ENCODE measurements around the gene SLC25A6. TPM values are rescaled to one million over a fixed set of nuclear protein-coding genes. Genes with fewer than 3 reads are reported as not detected.
"Not testable (repeated sequence)": the region's sequence is repeated elsewhere in the genome, so short reads cannot be mapped to it uniquely, and the experiment has no call there.

SLC25A6 gene
- polyA plus RNA-seq, 2 of the 4 experiments (the other 2 are of a cell fraction): 291 to 448 TPM

DNA sequence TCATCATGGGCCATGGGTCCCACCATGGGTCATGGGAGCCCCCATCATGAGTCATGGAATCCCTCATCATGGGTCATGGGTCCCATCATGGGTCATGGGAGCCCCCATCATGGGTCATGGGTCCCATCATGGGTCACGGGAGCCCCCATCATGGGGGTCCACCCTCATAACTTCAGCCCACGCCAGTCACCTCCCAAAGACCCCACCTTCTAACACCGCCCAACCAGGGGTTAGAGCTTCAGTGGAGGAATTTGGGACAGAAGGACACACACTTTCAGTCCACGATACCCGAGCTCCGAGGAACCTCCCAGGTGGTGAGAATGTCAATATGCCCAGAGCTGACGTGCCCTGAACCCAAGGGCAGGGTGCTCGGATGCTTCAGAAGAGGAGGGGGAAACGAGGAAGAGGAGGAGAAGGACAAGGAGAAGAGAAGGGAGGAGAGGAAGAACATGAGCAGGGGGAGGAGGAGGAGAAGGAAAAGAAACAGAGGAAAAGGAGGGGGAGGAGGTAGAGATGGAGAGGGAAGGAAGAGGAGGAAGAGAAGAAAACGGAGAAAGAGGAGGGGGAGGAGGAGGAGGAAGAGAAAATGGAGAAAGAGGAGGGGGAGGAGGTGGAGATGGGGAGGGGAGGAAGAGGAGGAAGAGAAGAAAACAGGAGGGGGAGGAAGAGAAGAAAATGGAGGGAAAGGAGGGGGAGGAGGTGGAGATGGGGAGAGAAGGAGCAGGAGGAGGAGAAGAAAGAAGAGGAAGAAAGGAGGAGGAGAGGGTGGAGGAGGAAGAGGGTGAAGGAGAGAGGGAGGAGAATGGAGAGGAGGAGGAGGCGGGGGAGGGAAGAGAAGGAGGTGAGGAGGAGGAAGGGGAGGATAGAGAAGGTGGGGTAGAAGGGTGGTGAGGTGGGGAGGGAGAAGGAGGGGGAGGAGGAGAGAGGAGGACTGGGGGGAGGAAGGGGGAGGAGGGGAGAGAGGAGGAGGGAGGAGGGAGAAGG lies 37.6 kb downstream of the SLC25A6 start:
- Histone ChIP-seq H3K4me1 (no peaks in the 10 kb centered on the region), H3K4me2 (no peak overlapping the region), H3K9me3 (no peaks in the 10 kb centered on the region; the same call in 2 of the 3 replicates), H3K4me3 (no peak overlapping the region), H3K27ac (no peak overlapping the region)
- ATAC-seq (0 out of 6 replicates have a peak, but pooled peaks of 1 of the 2 experiments have one; percentile 8), FAIRE-seq (no peak), DNase-seq (ENCODE audit: low read depth in 1 of 2, low spot score in 1 of 2) (no peak)
- no peak for TF ChIP-seq ZFP36 (IDR thresholded peaks at IDR 0.05; ENCODE audit: borderline replicate concordance, partially characterized antibody)
- TF ChIP-seq CBX2 (IDR thresholded peaks at IDR 0.05; ENCODE audit: borderline replicate concordance, low read depth): no peak
- no peak for TF ChIP-seq ESRRA (IDR thresholded peaks at IDR 0.05; ENCODE audit: borderline replicate concordance, low read length)
- no peak for TF ChIP-seq ZNF302 (CRISPR knock-in tag; IDR thresholded peaks at IDR 0.05)
- TF ChIP-seq, protein P1, sequence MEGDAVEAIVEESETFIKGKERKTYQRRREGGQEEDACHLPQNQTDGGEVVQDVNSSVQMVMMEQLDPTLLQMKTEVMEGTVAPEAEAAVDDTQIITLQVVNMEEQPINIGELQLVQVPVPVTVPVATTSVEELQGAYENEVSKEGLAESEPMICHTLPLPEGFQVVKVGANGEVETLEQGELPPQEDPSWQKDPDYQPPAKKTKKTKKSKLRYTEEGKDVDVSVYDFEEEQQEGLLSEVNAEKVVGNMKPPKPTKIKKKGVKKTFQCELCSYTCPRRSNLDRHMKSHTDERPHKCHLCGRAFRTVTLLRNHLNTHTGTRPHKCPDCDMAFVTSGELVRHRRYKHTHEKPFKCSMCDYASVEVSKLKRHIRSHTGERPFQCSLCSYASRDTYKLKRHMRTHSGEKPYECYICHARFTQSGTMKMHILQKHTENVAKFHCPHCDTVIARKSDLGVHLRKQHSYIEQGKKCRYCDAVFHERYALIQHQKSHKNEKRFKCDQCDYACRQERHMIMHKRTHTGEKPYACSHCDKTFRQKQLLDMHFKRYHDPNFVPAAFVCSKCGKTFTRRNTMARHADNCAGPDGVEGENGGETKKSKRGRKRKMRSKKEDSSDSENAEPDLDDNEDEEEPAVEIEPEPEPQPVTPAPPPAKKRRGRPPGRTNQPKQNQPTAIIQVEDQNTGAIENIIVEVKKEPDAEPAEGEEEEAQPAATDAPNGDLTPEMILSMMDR (IDR thresholded peaks at IDR 0.05): no peak
- CTCF ChIA-PET: no interaction called here
- POLR2A ChIA-PET: no interaction called here
- 47% methylated on average over 11 of the region's 11 CpGs for WGBS (ENCODE audit: missing lambda C conversion rate)

DNA sequence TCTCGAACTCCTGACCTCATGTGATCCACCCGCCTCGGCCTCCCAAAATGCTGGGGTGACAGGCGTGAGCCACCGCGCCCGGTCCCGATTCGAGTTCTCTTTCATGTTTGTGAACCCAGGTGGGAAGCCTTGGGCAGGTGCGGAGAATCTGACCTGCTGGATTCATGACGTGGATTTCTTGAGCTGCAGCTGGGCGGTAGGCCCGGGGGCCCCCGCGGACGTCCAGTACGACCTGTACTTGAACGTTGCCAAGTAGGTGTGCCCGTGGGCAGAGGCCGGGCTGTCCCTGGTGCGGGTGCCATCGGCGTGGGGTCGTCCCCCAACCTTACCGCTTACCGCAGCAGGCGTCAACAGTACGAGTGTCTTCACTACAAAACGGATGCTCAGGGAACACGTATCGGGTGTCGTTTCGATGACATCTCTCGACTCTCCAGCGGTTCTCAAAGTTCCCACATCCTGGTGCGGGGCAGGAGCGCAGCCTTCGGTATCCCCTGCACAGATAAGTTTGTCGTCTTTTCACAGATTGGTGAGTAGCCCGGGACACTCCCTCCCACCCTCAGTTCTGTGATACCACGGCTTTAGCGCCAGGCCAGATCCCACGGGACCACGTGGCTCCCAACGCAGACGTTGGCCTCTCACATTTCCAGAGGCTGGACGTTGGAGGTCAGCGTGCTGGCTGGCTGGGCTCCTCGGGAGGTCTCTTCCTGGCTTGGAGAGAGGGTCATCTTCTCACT lies 39.8 kb downstream of the SLC25A6 start:
- CTCF ChIA-PET: no interaction called here
- FAIRE-seq (no peak), ATAC-seq (no peak), DNase-seq (ENCODE audit: low read depth in 1 of 2, low spot score in 1 of 2) (no peak)
- 86% methylated on average over 47 of the region's 49 CpGs for WGBS (ENCODE audit: missing lambda C conversion rate)
- Histone ChIP-seq H3K27ac (no peak overlapping the region), H3K9me3 (no peaks in the 10 kb centered on the region; the same call in 2 of the 3 replicates), H3K4me3 (no peak overlapping the region), H3K4me1 (no peaks in the 10 kb centered on the region), H3K4me2 (no peak overlapping the region)
- TF ChIP-seq JUNB (IDR thresholded peaks at IDR 0.05) (no peak), EHMT2 (IDR thresholded peaks at IDR 0.05; ENCODE audit: low read depth) (no peak), TP53 (CRISPR knock-in tag; IDR thresholded peaks at IDR 0.05) (no peak), MAZ (IDR thresholded peaks at IDR 0.05; ENCODE audit: borderline replicate concordance, low read depth, low read length) (no peak), EP300 (IDR thresholded peaks at IDR 0.05) (no peak), CBX2 (IDR thresholded peaks at IDR 0.05; ENCODE audit: borderline replicate concordance, low read depth) (no peak), EHF (CRISPR knock-in tag; IDR thresholded peaks at IDR 0.05) (no peak), NPAS2 (CRISPR knock-in tag; IDR thresholded peaks at IDR 0.05; ENCODE audit: borderline replicate concordance) (no peak), FOXS1 (CRISPR knock-in tag; IDR thresholded peaks at IDR 0.05) (no peak), ZC3H11A (IDR thresholded peaks at IDR 0.05) (no peak), POLR2A (IDR thresholded peaks at IDR 0.05; ENCODE audit: low read length) (no peak), JUN (IDR thresholded peaks at IDR 0.05) (no peak), HEYL (CRISPR knock-in tag; IDR thresholded peaks at IDR 0.05) (no peak)
- TF ChIP-seq, protein P2, sequence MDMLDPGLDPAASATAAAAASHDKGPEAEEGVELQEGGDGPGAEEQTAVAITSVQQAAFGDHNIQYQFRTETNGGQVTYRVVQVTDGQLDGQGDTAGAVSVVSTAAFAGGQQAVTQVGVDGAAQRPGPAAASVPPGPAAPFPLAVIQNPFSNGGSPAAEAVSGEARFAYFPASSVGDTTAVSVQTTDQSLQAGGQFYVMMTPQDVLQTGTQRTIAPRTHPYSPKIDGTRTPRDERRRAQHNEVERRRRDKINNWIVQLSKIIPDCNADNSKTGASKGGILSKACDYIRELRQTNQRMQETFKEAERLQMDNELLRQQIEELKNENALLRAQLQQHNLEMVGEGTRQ (IDR thresholded peaks at IDR 0.05): no peak
- TF ChIP-seq, protein P3, sequence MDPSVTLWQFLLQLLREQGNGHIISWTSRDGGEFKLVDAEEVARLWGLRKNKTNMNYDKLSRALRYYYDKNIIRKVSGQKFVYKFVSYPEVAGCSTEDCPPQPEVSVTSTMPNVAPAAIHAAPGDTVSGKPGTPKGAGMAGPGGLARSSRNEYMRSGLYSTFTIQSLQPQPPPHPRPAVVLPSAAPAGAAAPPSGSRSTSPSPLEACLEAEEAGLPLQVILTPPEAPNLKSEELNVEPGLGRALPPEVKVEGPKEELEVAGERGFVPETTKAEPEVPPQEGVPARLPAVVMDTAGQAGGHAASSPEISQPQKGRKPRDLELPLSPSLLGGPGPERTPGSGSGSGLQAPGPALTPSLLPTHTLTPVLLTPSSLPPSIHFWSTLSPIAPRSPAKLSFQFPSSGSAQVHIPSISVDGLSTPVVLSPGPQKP (IDR thresholded peaks at IDR 0.05; ENCODE audit: low read depth, low read length): no peak
- TF ChIP-seq, protein P4, sequence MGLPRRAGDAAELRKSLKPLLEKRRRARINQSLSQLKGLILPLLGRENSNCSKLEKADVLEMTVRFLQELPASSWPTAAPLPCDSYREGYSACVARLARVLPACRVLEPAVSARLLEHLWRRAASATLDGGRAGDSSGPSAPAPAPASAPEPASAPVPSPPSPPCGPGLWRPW (IDR thresholded peaks at IDR 0.05): no peak
- TF ChIP-seq, protein P1 (IDR thresholded peaks at IDR 0.05): no peak
- TF ChIP-seq, protein P5, sequence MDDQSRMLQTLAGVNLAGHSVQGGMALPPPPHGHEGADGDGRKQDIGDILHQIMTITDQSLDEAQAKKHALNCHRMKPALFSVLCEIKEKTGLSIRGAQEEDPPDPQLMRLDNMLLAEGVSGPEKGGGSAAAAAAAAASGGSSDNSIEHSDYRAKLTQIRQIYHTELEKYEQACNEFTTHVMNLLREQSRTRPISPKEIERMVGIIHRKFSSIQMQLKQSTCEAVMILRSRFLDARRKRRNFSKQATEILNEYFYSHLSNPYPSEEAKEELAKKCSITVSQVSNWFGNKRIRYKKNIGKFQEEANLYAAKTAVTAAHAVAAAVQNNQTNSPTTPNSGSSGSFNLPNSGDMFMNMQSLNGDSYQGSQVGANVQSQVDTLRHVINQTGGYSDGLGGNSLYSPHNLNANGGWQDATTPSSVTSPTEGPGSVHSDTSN (IDR thresholded peaks at IDR 0.05): no peak
- POLR2A ChIA-PET: no interaction called here

DNA sequence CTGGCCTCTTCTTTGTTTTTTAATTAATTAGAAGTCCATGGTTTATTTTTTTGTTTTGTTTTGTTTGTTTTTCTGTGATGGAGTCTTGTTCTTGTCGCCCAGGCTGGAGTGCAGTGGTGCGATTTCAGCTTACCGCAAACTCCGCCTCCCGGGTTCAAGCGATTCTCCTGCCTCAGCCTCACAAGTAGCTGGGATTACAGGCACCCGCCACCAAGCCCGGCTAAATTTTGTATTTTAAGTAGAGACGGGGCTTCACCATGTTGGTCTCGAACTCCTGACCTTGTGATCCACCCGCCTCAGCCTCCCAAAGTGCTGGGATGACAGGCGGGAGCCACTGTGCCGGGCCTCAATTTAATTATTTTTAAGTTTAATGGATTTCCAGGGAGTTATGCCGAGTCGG lies 42.3 kb downstream of the SLC25A6 start:
- H3K4me3 ChIP-seq; H3K4me1 ChIP-seq; POLR2A ChIA-PET; H3K27ac ChIP-seq; CTCF ChIA-PET; H3K9me3 ChIP-seq; ATAC-seq; DNase-seq (ENCODE audit: low read depth in 1 of 2, low spot score in 1 of 2); FAIRE-seq; H3K4me2 ChIP-seq: not testable (repeated sequence)
- 89% methylated on average over 15 of the region's 15 CpGs for WGBS (ENCODE audit: missing lambda C conversion rate)
